C4-2B (cell line): ENCODE data around the gene TLK2.
"Not testable (repeated sequence)": the region's sequence is repeated elsewhere in the genome, so short reads cannot be mapped to it uniquely, and the experiment has no call there.

Experiments
- CTCF ChIP-seq: fragments of 450-650 bp; conservative IDR thresholded peaks from 2 replicates; pipeline ENCODE4 v1.5.1; 2017; ENCODE audit warnings: mild to moderate bottlenecking
- ZFX ChIP-seq: fragments of 450-650 bp; IDR thresholded peaks from 2 replicates; pipeline ENCODE4 v1.6.1; 2017

DNA sequence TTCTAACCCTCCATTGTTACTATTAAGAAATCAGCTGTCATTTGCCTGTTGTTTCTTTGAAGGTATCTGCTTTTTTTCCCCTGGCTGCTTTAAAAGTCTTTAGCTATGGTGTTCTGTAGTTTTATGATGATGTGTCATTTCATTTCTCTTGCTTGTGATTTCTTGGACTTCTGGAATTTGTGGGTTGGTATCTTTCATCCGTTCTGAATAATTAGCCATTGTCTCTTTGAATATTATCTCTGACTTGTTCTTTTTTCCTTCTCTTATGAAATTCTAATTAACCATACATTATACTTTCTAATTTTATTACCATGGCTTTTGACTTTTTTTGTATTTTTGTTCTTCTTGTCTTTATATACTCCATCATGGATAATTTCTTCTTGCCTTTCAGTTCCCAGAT lies 52.3 kb downstream of the TLK2 start:
- not testable (repeated sequence) for TF ChIP-seq CTCF, ZFX
